ENCODE measurements around the gene EXD1. TPM values are rescaled to one million over a fixed set of nuclear protein-coding genes. Genes with fewer than 3 reads are reported as not detected.
"Not testable (repeated sequence)": the region's sequence is repeated elsewhere in the genome, so short reads cannot be mapped to it uniquely, and the experiment has no call there.

The EXD1 gene
- polyA plus RNA-seq, 6 donors from 2014 or later = not detected

GRCh38 chr15:41256103-41256502 is 25.5 kb upstream of the EXD1 start:
- DNase-seq = no peak
- no peak for ATAC-seq (ENCODE audit: low read depth in 2 of 2)
- H3K27ac Mint-ChIP-seq = no peak overlapping the region
- peaks cover 29 to 44% (median 36%) of the 10 kb centered on the region in 3 donors for H3K4me1 Mint-ChIP-seq
- H3K36me3 Mint-ChIP-seq = no peaks in the 10 kb centered on the region
- no peak overlapping the region for H3K4me3 Mint-ChIP-seq
- no peaks in the 10 kb centered on the region for H3K27me3 Mint-ChIP-seq
- H3K9me3 Mint-ChIP-seq = no peaks in the 10 kb centered on the region

GRCh38 chr15:41254560-41254959 is 24.0 kb upstream of the EXD1 start:
- H3K27me3 Mint-ChIP-seq = no peaks in the 10 kb centered on the region
- ATAC-seq (ENCODE audit: low read depth in 2 of 2) = no peak

GRCh38 chr15:41251411-41251810 is 20.9 kb upstream of the EXD1 start:
- Mint-ChIP-seq H3K9me3 (no peaks in the 10 kb centered on the region), H3K36me3 (no peaks in the 10 kb centered on the region), H3K4me1 (peaks cover 5 to 21% (median 16%) of the 10 kb centered on the region in 3 donors), H3K4me3 (no peak overlapping the region), H3K27me3 (no peaks in the 10 kb centered on the region), H3K27ac (peak overlapping the region in 1 of 6 donors; percentile 78)
- no peak for DNase-seq
- no peak for ATAC-seq (ENCODE audit: low read depth in 2 of 2)

More at GRCh38 chr15:41254560-41254959, 24.0 kb upstream of the EXD1 start:
- no peaks in the 10 kb centered on the region for H3K36me3 Mint-ChIP-seq
- no peak overlapping the region for H3K27ac Mint-ChIP-seq
- H3K4me3 Mint-ChIP-seq = peak overlapping the region in 1 of 8 donors; percentile 16
- peak; percentile 6 for DNase-seq
- peaks cover 23 to 35% (median 29%) of the 10 kb centered on the region in 3 donors for H3K4me1 Mint-ChIP-seq
- H3K9me3 Mint-ChIP-seq = no peaks in the 10 kb centered on the region

- H3K27me3 Mint-ChIP-seq; H3K4me3 Mint-ChIP-seq; H3K9me3 Mint-ChIP-seq; DNase-seq; H3K27ac Mint-ChIP-seq; ATAC-seq (ENCODE audit: low read depth in 2 of 2); H3K36me3 Mint-ChIP-seq: not testable (repeated sequence)
- H3K4me1 Mint-ChIP-seq = peaks cover 5 to 19% (median 16%) of the 10 kb centered on the region in 3 donors
These were observed 20.2 kb upstream of the EXD1 start for GRCh38 chr15:41250745-41251144.

GRCh38 chr15:41241221-41241964 is 10.8 kb upstream of the EXD1 start:
- Mint-ChIP-seq H3K9me3 (no peaks in the 10 kb centered on the region), H3K27ac (peak overlapping the region in 2 of 6 donors; percentile 60 to 66), H3K4me1 (peaks cover 3 to 6% (median 3%) of the 10 kb centered on the region in 3 donors), H3K27me3 (no peaks in the 10 kb centered on the region), H3K4me3 (no peak overlapping the region), H3K36me3 (no peaks in the 10 kb centered on the region)
- no peak for DNase-seq
- no peak for ATAC-seq (ENCODE audit: low read depth in 2 of 2)

GRCh38 chr15:41238100-41238499 is 7.5 kb upstream of the EXD1 start:
- Mint-ChIP-seq H3K9me3 (no peaks in the 10 kb centered on the region), H3K27me3 (no peaks in the 10 kb centered on the region), H3K27ac (peak overlapping the region in 1 of 6 donors; percentile 38), H3K36me3 (no peaks in the 10 kb centered on the region), H3K4me1 (peaks cover 4 to 14% (median 13%) of the 10 kb centered on the region in 3 donors), H3K4me3 (no peak overlapping the region)
- DNase-seq (no peak), ATAC-seq (ENCODE audit: low read depth in 2 of 2) (no peak)

GRCh38 chr15:41235929-41236328 is 5.4 kb upstream of the EXD1 start:
- Mint-ChIP-seq H3K36me3 (no peaks in the 10 kb centered on the region), H3K4me3 (no peak overlapping the region), H3K27me3 (no peaks in the 10 kb centered on the region), H3K27ac (no peak overlapping the region), H3K4me1 (peaks cover 12 to 30% (median 29%) of the 10 kb centered on the region in 3 donors), H3K9me3 (no peaks in the 10 kb centered on the region)
- DNase-seq = no peak
- no peak for ATAC-seq (ENCODE audit: low read depth in 2 of 2)

- peaks cover 16 to 37% (median 36%) of the 10 kb centered on the region in 3 donors for H3K4me1 Mint-ChIP-seq
- H3K27ac Mint-ChIP-seq; DNase-seq; ATAC-seq (ENCODE audit: low read depth in 2 of 2); H3K27me3 Mint-ChIP-seq; H3K36me3 Mint-ChIP-seq; H3K4me3 Mint-ChIP-seq; H3K9me3 Mint-ChIP-seq: not testable (repeated sequence)
These were observed 4.7 kb upstream of the EXD1 start for GRCh38 chr15:41235228-41235627.

GRCh38 chr15:41233367-41233771 is 2.8 kb upstream of the EXD1 start:
- peak overlapping the region in 1 of 8 donors; percentile 69 for H3K4me3 Mint-ChIP-seq
- H3K9me3 Mint-ChIP-seq = no peaks in the 10 kb centered on the region
- H3K27me3 Mint-ChIP-seq = no peaks in the 10 kb centered on the region
- H3K4me1 Mint-ChIP-seq = peaks cover 16 to 37% (median 37%) of the 10 kb centered on the region in 3 donors
- ATAC-seq (ENCODE audit: low read depth in 2 of 2) (no peak), DNase-seq (no peak)
- H3K27ac Mint-ChIP-seq = peak overlapping the region in 1 of 6 donors; percentile 49
- H3K36me3 Mint-ChIP-seq = no peaks in the 10 kb centered on the region

GRCh38 chr15:41231422-41232226 is 1.1 kb upstream of the EXD1 start:
- ATAC-seq (ENCODE audit: low read depth in 2 of 2) (peak; percentile 36 to 46), DNase-seq (peak; percentile 5)
- Mint-ChIP-seq H3K27me3 (no peaks in the 10 kb centered on the region), H3K27ac (peak overlapping the region; percentile 89 to 97 (median 95)), H3K4me1 (peaks cover 14 to 34% (median 31%) of the 10 kb centered on the region in 3 donors), H3K36me3 (no peaks in the 10 kb centered on the region), H3K4me3 (peak overlapping the region; percentile 87 to 95 (median 95)), H3K9me3 (no peaks in the 10 kb centered on the region)

- peak overlapping the region; percentile 87 to 95 (median 95) for H3K4me3 Mint-ChIP-seq
These were observed 260 bp downstream of the EXD1 start for GRCh38 chr15:41230345-41230649.

GRCh38 chr15:41219381-41219780 is 11.2 kb downstream of the EXD1 start:
- ATAC-seq (ENCODE audit: low read depth in 2 of 2) (no peak), DNase-seq (no peak)
- Mint-ChIP-seq H3K4me3 (no peak overlapping the region), H3K36me3 (no peaks in the 10 kb centered on the region), H3K27me3 (peaks cover 22 to 28% (median 27%) of the 10 kb centered on the region in 3 donors), H3K4me1 (no peaks in the 10 kb centered on the region), H3K9me3 (no peaks in the 10 kb centered on the region), H3K27ac (no peak overlapping the region)

More at GRCh38 chr15:41230345-41230649, 260 bp downstream of the EXD1 start:
- DNase-seq = no peak
- no peaks in the 10 kb centered on the region for H3K27me3 Mint-ChIP-seq
- H3K36me3 Mint-ChIP-seq = no peaks in the 10 kb centered on the region
- ATAC-seq (ENCODE audit: low read depth in 2 of 2) = no peak
- no peaks in the 10 kb centered on the region for H3K9me3 Mint-ChIP-seq
- H3K4me1 Mint-ChIP-seq = peaks cover 14 to 34% (median 31%) of the 10 kb centered on the region in 3 donors
- peak overlapping the region in 4 of 6 donors; percentile 89 to 97 (median 94) for H3K27ac Mint-ChIP-seq

GRCh38 chr15:41218851-41219250 is 11.7 kb downstream of the EXD1 start:
- ATAC-seq (ENCODE audit: low read depth in 2 of 2) = no peak
- Mint-ChIP-seq H3K27me3 (peaks cover 24 to 28% (median 27%) of the 10 kb centered on the region in 3 donors), H3K4me1 (no peaks in the 10 kb centered on the region), H3K36me3 (no peaks in the 10 kb centered on the region), H3K4me3 (no peak overlapping the region), H3K27ac (no peak overlapping the region), H3K9me3 (no peaks in the 10 kb centered on the region)
- DNase-seq = no peak

- Mint-ChIP-seq H3K27me3 (peaks cover 14 to 24% (median 19%) of the 10 kb centered on the region in 3 donors), H3K4me3 (no peak overlapping the region), H3K36me3 (no peaks in the 10 kb centered on the region), H3K9me3 (no peaks in the 10 kb centered on the region), H3K4me1 (no peaks in the 10 kb centered on the region), H3K27ac (no peak overlapping the region)
- DNase-seq = no peak
- ATAC-seq (ENCODE audit: low read depth in 2 of 2) = no peak
These were observed 14.8 kb downstream of the EXD1 start for GRCh38 chr15:41215708-41216107.

Measured in naive B cell (primary cell).